ENCODE results near the gene CCSAP.

The CCSAP gene

DNA sequence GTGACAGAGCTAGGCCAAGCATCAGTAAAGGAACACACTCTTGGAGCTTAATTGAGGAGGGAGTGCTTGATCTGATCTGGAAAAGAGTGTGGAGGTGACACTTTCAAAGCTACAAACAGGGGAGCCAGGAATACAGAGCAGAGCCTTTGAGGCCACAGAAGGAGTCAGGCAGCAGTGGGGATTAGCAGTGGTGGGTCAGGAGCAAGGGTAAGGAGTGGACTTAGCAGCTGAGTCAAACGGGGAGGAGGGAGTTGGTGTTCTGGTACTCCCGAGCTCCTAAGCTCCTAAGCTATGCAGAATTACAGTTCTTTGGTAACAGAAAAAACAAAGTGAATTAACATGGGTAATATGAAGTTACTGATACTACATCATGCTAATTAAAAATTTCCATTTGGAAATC, 57.4 kb downstream of the CCSAP start:
- DNase-seq = no peak

DNA sequence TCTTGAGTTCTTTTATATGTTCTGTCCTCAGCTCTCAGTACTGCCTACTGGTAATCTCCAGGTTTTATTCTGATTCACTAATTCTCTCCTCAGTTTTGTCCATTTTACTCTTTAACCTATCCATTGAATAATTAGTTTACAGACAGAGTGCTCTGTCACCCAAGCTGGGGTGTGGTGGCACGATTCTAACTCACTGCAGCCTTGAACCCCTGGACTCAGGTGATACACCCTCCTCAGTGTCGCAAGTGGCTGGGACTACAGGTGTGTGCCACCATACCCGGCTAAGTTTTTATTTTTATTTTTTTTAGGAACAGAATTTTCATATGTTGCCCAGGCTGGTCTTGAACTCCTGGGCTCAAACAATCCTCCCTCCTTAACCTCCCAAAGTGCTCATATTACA, 58.0 kb downstream of the CCSAP start:
- no peak for DNase-seq

DNA sequence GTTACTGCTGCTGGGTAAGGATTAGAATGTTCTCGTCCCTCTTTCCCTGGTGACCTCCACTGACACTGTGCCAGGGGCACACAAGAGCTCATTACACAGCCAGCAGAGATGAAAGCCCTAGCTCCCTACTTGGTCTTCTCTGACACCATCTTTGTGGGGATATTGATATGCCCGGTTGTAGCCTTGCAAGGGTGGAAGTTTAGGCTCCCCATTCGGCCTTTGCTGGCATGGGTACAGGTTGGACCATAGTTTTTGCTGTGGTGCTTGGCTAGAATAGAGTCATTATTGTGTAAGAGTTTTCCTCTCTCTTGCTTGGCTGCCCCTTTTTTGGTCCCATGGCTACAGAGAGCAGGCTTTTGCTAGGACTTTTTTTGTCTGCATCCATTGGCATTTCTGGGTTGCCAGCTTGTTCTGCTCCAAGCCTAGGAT, 59.6 kb downstream of the CCSAP start:
- no peak for DNase-seq

DNA sequence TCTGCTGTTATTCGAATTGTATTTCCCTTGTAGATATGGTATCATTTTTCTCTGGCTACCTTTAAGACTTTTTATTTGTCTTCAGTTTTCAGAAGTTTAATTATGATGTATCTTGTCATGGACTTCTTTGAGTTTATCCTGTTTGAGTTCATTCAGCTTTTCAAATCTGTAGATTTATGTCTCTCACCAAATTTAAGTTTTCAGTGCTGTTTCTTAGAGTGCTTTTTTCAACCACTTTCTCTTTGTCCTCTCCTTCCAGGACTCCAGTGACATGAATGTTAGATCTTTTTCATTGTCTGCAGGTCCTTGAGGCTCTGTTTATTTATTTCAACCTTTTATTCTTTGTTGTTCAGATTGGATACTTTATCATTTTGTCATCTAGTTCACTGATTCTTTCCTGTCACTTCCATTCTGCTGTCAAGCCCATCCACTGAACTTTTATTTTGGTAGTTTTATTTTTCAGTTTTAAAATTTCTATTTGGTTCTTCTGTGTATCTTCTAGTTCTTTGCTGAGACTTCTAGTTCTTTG, 60.5 kb downstream of the CCSAP start:
- no peak for DNase-seq

DNA sequence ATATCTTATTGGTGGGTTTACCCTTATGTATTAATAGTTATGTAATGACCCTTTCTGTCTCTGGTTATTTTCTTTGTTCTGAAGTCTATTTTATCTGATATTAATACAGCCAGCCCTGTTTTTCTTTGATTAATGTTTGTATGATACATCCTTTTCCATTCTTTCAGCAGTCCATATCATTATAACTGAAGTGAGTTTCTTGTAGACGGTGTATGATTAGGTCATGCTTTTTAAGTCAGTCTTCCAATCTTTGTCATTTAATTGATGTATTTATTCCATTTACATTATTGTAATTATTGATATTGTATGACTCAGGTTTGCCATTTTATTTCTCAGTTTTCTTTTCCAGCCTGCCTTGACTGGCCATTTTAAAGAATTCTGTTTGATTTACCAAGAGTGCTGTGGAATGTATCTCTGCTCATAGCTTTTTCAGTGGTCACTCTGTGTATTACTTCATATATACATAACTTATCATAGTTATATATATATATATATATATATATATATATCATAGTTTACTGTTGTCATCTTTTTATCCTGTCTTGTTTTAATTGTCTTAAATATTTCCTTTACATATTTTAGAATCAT, 61.4 kb downstream of the CCSAP start:
- no peak for DNase-seq

DNA sequence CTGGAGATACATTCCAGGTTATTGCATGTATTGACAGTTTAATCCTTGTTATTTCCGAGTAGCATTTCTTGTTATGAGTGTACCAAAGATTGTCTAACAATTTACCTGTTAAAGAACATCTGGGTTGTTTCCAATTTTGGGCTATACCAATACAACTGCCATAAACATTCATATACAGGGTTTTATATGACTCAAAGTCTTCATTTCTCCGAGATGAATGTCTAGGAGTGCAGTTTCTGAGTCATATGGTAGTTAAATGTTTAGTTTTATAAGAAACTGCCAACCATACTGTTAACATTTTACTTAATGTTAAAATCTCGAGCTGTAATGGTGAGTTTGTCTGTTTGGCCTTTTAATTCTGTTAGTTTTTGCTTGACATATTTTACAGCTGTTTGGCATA, 61.9 kb downstream of the CCSAP start:
- DNase-seq = no peak

DNA sequence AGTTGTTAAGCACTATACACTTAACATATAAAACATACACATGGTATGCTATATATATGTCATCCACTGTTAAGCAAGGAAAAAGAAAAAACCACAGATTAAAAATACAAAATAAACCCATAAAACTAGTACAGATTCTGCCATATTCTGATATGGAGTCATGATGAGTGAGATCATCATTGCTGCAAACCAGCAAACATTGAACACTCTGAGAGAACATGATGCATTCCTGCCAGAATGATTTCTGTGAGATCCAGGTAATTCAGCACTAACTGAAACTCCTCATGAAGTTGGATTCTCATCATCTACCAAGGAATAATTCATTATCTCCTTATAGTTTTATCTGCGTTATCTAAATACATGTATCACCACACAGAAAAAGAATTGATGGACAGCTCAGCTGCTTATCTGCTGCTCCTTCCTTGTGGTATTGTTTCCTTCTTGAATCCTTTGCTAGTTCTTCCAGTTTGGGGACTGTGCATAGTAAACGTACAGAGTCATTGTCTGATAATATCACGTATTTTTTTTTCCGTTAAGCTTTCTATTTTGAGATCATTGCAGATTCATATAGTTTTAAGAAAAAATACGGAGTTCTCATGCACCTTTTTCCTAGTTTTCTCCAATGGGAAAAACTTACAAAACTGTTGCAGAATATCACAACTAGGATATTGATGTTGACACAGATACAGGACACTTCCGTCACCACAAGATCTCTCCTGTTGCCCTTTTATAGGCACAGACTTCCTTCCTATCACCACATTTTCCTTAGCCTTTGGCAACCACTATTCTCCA, 62.6 kb downstream of the CCSAP start:
- no peak for DNase-seq

DNA sequence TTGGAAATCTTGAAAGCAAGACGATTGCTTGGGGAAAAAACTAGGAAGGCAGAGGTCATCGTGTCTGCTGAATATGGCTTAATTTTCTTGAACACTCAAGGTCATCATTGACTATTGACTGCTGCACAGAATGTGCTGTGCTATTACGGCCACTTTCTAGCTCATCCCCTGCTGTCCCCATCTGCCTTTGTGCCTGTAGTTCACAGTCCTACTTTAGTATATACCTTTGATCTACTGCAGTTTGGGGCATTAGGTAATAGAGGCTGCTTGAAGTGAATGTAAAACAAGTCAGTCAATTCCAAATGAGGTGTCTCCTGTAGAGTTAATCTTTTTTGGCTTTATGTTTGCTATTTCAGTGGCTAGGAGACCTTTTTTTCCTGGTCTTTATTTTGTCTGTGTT, 63.6 kb downstream of the CCSAP start:
- no peak for DNase-seq

DNA sequence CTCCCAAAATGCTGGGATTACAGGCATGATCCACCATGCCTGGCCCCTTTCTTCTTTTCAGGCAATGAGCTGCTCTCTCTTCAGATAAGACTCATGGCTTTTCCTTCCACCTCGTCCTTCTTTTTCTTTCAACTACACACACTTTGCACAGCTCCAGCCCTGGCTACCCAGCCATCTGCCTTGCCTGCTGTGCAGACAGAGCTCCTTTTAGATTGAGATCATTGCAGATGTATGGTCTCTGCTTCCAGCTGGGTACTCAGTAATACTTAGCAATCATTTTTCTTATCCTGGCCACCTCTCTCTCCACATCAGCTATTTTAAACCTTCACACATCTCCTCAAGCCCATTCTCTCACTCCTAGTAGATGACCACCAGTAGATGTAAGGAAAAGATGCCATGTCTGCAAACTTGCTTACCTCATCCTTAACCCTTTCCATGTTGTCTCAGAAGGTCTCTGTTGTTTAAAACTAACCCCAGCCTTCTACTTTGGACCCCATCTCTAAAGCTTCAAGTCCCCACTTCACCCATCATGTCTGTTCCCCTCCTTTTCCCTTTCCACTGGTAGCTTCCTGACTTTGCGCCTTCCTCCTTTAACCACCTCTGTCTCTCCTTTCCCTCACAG, 64.6 kb downstream of the CCSAP start:
- DNase-seq = no peak

DNA sequence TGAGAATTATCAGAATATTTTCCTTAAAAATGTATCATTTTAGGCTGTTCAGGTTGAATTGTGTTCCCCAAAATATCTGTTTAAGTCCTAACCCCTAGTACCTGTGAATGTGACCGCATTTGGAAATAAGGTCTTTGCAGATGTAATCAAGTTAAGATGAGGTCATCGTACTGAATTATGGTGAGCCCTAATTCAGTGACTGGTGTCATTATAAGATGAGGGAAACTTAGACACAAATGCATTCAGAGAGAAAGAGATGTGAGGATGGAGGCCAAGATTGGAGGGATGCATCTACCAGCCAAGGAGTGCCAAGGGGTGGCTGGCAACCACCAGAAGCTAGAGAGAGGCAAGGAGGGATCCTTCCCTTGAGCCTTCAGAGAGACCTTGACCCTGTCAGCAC, 67.8 kb downstream of the CCSAP start:
- no peak for DNase-seq

DNA sequence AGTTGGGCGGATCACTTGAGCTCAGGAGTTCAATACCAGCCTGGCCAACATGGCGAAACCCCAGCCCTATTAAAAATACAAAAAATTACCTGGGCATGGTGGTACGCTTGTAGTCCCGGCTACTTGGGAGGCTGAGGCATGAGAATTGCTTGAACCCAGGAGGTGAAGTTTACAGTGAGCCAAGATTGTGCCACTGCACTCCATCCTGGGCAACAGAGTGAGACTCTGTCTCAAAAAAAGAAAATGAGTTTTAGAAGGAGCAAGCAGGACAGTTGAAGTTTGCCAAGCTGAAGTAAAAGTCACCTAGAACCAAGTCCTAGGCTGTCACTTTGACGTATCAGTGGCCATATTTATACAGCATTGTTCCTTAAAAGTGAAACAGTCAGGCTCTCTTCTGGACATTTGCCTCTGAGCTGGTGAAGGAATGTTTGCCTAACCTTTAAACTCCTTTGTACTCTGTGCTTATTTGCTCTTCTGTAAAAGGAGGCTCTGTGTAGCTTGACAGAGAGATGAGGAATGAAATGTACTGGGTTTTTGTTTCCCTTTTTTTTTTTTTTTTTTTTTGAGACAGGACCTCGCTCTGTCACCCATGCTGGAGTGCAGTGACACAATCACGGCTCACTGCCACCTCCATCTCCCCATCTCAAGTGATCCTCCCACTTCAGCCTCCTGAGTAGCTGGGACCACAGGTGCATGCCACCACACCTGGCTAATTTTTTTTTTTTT, 69.2 kb downstream of the CCSAP start:
- no peak for DNase-seq

DNA sequence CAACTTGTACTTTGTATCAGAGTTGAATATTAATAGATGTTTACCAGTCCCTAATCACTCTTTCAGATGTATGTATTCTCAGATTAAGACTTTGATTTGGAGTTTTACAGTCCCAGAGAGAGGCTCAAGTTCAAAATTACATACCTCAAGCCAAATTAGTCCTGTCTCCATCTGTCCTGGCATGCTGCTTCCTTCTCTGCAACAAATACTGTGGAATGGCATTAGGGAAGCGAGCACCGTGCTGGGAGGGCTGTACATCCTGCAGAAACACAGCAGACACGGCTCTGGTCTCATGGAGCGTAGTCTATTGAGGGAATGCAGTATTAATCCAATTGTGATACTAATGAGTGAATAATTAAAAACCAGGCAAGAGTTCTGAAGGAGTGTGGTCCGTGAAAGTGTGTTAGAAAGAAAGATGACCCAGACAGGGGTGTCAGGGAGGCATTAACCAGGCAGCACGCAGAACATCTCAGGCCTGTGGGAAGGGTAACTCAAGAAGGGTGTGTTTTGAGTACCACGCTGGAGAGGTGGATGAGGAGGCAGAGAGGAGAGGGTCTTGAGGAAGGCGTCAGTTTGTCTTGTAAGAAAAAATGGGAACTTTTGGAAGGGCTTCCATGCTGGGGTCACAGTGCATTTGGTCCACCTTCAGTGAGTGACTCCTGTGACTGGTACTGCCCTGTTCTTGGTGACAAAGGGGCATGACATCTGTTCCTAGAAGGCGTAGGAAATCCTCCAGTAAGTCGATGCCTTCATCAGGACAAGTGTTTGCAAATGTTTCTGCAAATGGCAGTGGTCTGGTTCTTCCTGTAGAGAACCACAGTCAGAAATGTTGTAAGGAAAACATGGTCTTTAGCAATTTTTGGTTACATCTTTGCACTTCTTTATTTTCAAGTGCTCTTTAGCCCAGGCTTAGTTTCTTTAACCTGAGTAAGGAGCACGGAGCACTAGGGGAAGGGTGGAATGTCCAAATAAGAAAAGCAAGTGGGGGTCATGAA, 70.4 kb downstream of the CCSAP start:
- DNase-seq = no peak

DNA sequence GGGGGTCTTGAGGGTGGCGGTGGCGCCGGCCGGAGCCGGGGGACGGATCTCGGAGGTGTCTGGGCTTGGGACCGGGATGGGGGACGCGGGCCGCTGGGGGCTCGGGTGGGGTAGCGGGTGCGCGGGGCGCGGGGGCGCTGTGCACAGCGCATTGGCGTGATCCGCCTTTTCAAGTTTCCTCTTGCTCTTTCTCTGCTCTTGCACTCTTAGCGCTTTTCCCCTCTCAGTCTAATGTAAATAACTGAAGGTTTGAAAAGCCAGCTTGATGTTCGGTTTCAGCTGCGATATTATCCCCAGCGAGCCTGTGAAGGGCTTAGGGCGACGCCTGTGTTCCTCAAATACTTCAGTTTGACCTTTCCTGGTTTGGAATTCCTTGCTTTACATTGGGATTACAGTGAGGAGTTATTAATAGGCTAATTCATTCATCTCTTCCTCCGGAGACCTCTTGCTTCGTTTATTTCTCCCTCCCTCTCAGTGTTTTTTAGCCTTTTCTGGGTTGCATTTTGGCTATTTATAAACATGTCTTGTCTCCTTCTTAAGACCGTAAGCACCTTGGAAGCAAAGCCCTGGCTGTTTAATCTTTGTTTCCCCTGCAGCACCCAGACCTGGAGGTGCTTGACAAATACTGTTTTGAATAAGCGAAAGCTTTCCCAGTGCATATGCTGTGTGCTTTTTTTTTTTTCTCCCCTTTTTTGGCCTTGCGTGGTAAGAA, 71.2 kb downstream of the CCSAP start:
- DNase-seq = peak; percentile 5

Measured in NCI-H774 (cell line).